HepG2 (cell line): Measurements from ENCODE around the gene TRIM10. TPM values are rescaled to one million over a fixed set of nuclear protein-coding genes. Genes with fewer than 3 reads are reported as not detected.

Experiments
- ATF2 ChIP-seq: sonication (generic); formaldehyde crosslinking; IDR thresholded peaks from 2 replicates; pipeline ENCODE4 v1.4.0; 2020; ENCODE audit warnings: missing genetic modification reagents
- ATF3 ChIP-seq: sonication (generic); formaldehyde crosslinking; IDR thresholded peaks from 2 replicates; pipeline ENCODE4 v1.4.0; 2020; ENCODE audit warnings: missing genetic modification reagents
- CHCHD3 ChIP-seq: sonication (generic); formaldehyde crosslinking; IDR thresholded peaks from 2 replicates; pipeline ENCODE4 v1.8.0; 2022; ENCODE audit warnings: mild to moderate bottlenecking, missing genetic modification reagents, moderate library complexity
- HMGXB3 ChIP-seq: sonication (generic); formaldehyde crosslinking; IDR thresholded peaks from 2 replicates; pipeline ENCODE4 v1.4.0; 2020; ENCODE audit warnings: missing genetic modification reagents, borderline replicate concordance
- HOMEZ ChIP-seq: IDR thresholded peaks from 2 replicates; pipeline ENCODE4 v1.6.1; 2016; ENCODE audit warnings: low read depth
- MAFF ChIP-seq: IDR thresholded peaks from 2 replicates; pipeline ENCODE4 v1.6.1; 2011; ENCODE audit warnings: low read depth, low read length, improper control_type of control experiment
- MED1 ChIP-seq: sonication (generic); formaldehyde crosslinking; IDR thresholded peaks from 2 replicates; pipeline ENCODE4 v1.4.0; 2020; ENCODE audit warnings: missing genetic modification reagents
- PBX3 ChIP-seq: sonication (generic); formaldehyde crosslinking; IDR thresholded peaks from 2 replicates; pipeline ENCODE4 v1.8.1; 2023; ENCODE audit warnings: missing genetic modification reagents, inconsistent platforms, borderline replicate concordance
- RFX5 ChIP-seq: IDR thresholded peaks from 2 replicates; pipeline ENCODE4 v1.6.1; 2011; ENCODE audit warnings: low read depth, low read length, improper control_type of control experiment
- SIN3B ChIP-seq: fragments of 150-350 bp; IDR thresholded peaks from 2 replicates; pipeline ENCODE4 v1.6.1; 2014; ENCODE audit warnings: low read length
- SP4 ChIP-seq: sonication (generic); formaldehyde crosslinking; IDR thresholded peaks from 2 replicates; pipeline ENCODE4 v1.8.1; 2023; ENCODE audit warnings: mild to moderate bottlenecking, missing genetic modification reagents
- TBX2 ChIP-seq: sonication (generic); formaldehyde crosslinking; IDR thresholded peaks from 2 replicates; pipeline ENCODE4 v1.5.0; 2020; ENCODE audit warnings: missing genetic modification reagents, mild to moderate bottlenecking, borderline replicate concordance
- YY1 ChIP-seq: IDR thresholded peaks from 2 replicates; pipeline ENCODE4 v1.6.1; 2011; ENCODE audit warnings: low read length, low read depth, moderate library complexity, mild to moderate bottlenecking; ENCODE audit not compliant: insufficient read depth, insufficient replicate concordance
- ZNF17 ChIP-seq: sonication (generic); formaldehyde crosslinking; IDR thresholded peaks from 2 replicates; pipeline ENCODE4 v1.5.0; 2020; ENCODE audit warnings: mild to moderate bottlenecking, missing genetic modification reagents
- ZNF24 ChIP-seq: fragments of 450-650 bp; IDR thresholded peaks from 2 replicates; pipeline ENCODE4 v1.6.1; 2017; ENCODE audit warnings: antibody characterized with exemption, mild to moderate bottlenecking
- ZNF414 ChIP-seq: sonication (generic); formaldehyde crosslinking; IDR thresholded peaks from 2 replicates; pipeline ENCODE4 v1.5.0; 2020; ENCODE audit warnings: missing genetic modification reagents
- ZNF615 ChIP-seq: sonication (generic); formaldehyde crosslinking; IDR thresholded peaks from 2 replicates; pipeline ENCODE4 v1.5.0; 2020; ENCODE audit warnings: mild to moderate bottlenecking, missing genetic modification reagents, borderline replicate concordance
- polyA plus RNA-seq, 8 experiments: library from polyadenylated mRNA; depleted of rRNA in 3 of 8; stranded (reverse) in 7 of 8; unstranded in 1 of 8; fragments of >200 nt; fragmentation: Illumina TruSeq in 4 of 8; extraction: Trizol in 4 of 8; gene quantifications; 2 replicates each; pipeline versions ENCODE4 v1.2.1 to v1.2.3, GENCODE V29; 2011 to 2016; ENCODE audit warnings: low read depth in 4 of 8, missing spikeins in 1 of 8, mixed read lengths in 1 of 8; ENCODE audit not compliant: insufficient read depth in 1 of 8
- total RNA-seq, 5 experiments: library from RNA; depleted of rRNA; stranded (reverse); fragments of >200 nt; fragmentation: Illumina TruSeq; extraction: Trizol; gene quantifications; 2 replicates each; pipeline ENCODE4 v1.2.3, GENCODE V29; 2016; ENCODE audit warnings: low read depth in 1 of 5

TRIM10 gene
- total and polyA plus RNA-seq, 2 of the 13 experiments (the other 11 are each of a cell fraction or from before 2014, with no cell fraction given): 4.1 to 6.8 TPM

- 0 out of 2 replicates have a peak, but pooled peaks have one; percentile 22 for TF ChIP-seq TBX2 (CRISPR knock-in tag)
- TF ChIP-seq RFX5: peak; percentile 26; the same call in 1 of the 2 replicates
- peak; percentile 69; the same call in 1 of the 2 replicates for TF ChIP-seq ATF2 (CRISPR knock-in tag)
- no peak for TF ChIP-seq ZNF615 (CRISPR knock-in tag)
- peak; percentile 50 for TF ChIP-seq MED1
- peak; percentile 61; the same call in 1 of the 2 replicates for TF ChIP-seq HMGXB3 (CRISPR knock-in tag)
- peak; percentile 97 for TF ChIP-seq ZNF17
- TF ChIP-seq HOMEZ: peak; percentile 88
- peak; percentile 22; the same call in 1 of the 2 replicates for TF ChIP-seq SP4 (CRISPR knock-in tag)
- TF ChIP-seq MAFF: no peak
- TF ChIP-seq ZNF414 (CRISPR knock-in tag): 0 out of 2 replicates have a peak, but pooled peaks have one; percentile 65
- TF ChIP-seq ZNF24: 0 out of 2 replicates have a peak, but pooled peaks have one; percentile 27
- TF ChIP-seq PBX3 (CRISPR knock-in tag): no peak
- peak; percentile 33 for TF ChIP-seq YY1
- no peak for TF ChIP-seq SIN3B
- no peak for TF ChIP-seq CHCHD3 (CRISPR knock-in tag)
- peak; percentile 55; the same call in 1 of the 2 replicates for TF ChIP-seq ATF3 (CRISPR knock-in tag)
Measured at GRCh38 chr6:30130887-30131862, 29.8 kb downstream of the TRIM10 start (continued).
